ENCODE measurements around the gene LRRC49. TPM values are rescaled to one million over a fixed set of nuclear protein-coding genes. Genes with fewer than 3 reads are reported as not detected.

Gene LRRC49
- total RNA-seq, 1 donor from 2014 or later, result 8.9 TPM

DNA sequence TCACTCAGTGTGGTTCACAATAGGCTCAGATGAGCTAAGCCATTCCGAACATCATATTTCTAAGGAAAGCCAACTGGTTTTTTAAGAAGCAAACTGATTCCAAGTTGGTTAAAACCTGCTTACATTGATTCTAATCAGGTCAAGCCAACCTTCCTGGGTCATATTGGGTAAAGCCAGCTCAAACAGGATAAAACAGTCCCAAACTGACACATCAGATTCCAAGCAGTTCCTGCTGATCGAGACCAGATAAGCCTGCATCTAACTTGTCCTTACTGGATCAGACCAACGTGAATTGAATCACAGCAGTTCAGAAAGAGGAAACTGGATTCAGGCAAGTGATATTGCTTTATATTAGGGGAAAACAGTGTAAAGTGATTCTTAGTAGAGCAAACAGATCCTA, 204.1 kb downstream of the LRRC49 start:
- Mint-ChIP-seq H3K27ac (ENCODE audit: unreplicated experiment) (no peak overlapping the region), H3K4me1 (ENCODE audit: unreplicated experiment) (peaks cover 6% of the 10 kb centered on the region), H3K27me3 (ENCODE audit: unreplicated experiment) (peaks cover 8% of the 10 kb centered on the region), H3K4me3 (ENCODE audit: unreplicated experiment) (no peak overlapping the region), H3K36me3 (ENCODE audit: unreplicated experiment) (peaks cover 1% of the 10 kb centered on the region), H3K9me3 (ENCODE audit: unreplicated experiment) (no peaks in the 10 kb centered on the region)
- TF ChIP-seq, protein P1, sequence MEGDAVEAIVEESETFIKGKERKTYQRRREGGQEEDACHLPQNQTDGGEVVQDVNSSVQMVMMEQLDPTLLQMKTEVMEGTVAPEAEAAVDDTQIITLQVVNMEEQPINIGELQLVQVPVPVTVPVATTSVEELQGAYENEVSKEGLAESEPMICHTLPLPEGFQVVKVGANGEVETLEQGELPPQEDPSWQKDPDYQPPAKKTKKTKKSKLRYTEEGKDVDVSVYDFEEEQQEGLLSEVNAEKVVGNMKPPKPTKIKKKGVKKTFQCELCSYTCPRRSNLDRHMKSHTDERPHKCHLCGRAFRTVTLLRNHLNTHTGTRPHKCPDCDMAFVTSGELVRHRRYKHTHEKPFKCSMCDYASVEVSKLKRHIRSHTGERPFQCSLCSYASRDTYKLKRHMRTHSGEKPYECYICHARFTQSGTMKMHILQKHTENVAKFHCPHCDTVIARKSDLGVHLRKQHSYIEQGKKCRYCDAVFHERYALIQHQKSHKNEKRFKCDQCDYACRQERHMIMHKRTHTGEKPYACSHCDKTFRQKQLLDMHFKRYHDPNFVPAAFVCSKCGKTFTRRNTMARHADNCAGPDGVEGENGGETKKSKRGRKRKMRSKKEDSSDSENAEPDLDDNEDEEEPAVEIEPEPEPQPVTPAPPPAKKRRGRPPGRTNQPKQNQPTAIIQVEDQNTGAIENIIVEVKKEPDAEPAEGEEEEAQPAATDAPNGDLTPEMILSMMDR (IDR thresholded peaks at IDR 0.05), result no peak
- no peak for DNase-seq (ENCODE audit: extremely low spot score, unreplicated experiment)

DNA sequence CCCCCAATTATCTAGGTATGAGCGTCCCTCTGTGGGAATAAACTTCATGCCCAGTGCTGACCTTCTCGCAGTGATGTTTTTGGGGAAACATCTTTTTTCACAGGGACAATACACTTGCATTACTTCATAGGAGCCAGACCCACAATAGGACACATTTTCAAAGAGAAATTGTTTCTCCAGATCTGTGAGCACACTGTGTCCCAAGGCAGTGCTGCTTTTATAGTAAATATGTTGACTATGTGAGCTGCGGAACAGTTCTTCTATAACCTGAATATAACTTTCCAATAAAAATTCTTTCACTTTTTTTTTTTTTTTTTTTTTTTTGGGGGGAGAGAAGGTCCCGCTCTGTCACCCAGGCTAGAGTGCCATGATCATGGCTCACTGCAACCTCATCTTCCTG, 205.3 kb downstream of the LRRC49 start:
- Mint-ChIP-seq H3K4me3 (ENCODE audit: unreplicated experiment) (no peak overlapping the region), H3K36me3 (ENCODE audit: unreplicated experiment) (peaks cover 1% of the 10 kb centered on the region), H3K27me3 (ENCODE audit: unreplicated experiment) (peaks cover 3% of the 10 kb centered on the region), H3K9me3 (ENCODE audit: unreplicated experiment) (no peaks in the 10 kb centered on the region), H3K4me1 (ENCODE audit: unreplicated experiment) (peaks cover 6% of the 10 kb centered on the region), H3K27ac (ENCODE audit: unreplicated experiment) (no peak overlapping the region)
- no peak for DNase-seq (ENCODE audit: extremely low spot score, unreplicated experiment)
- TF ChIP-seq, protein P1 (IDR thresholded peaks at IDR 0.05), result no peak

- Mint-ChIP-seq H3K9me3 (ENCODE audit: unreplicated experiment) (no peaks in the 10 kb centered on the region), H3K27ac (ENCODE audit: unreplicated experiment) (no peak overlapping the region), H3K27me3 (ENCODE audit: unreplicated experiment) (no peaks in the 10 kb centered on the region), H3K4me3 (ENCODE audit: unreplicated experiment) (no peak overlapping the region), H3K4me1 (ENCODE audit: unreplicated experiment) (no peaks in the 10 kb centered on the region), H3K36me3 (ENCODE audit: unreplicated experiment) (no peaks in the 10 kb centered on the region)
- DNase-seq (ENCODE audit: extremely low spot score, unreplicated experiment), result no peak
- TF ChIP-seq, protein P1 (IDR thresholded peaks at IDR 0.05), result no peak
Measured at GRCh38 chr15:71098920-71099319, 206.3 kb downstream of the LRRC49 start.

Other genes starting within 250 kb of the LRRC49 start
- gene UACA, start 129.3 kb upstream of the LRRC49 start, total RNA-seq, result 259 and 264 TPM in 2 replicates
- 119 and 123 TPM in 2 replicates for gene LARP6, start 38.7 kb upstream of the LRRC49 start, total RNA-seq
- 1.5 and 1.7 TPM in 2 replicates for gene THAP10, start 393 bp upstream of the LRRC49 start, total RNA-seq
- 4.5 and 5.7 TPM in 2 replicates for gene THSD4, start 222.6 kb downstream of the LRRC49 start, total RNA-seq